Eye (tissue), 1 donor: ENCODE measurements around the gene LHX6.
A peak's percentile ranks its signal among the peaks of the same experiment; 100 is the strongest.

Experiments
- DNase-seq: peaks from one replicate; pipeline ENCODE4 v3.0.0-alpha.2; 2015

Gene LHX6

DNA sequence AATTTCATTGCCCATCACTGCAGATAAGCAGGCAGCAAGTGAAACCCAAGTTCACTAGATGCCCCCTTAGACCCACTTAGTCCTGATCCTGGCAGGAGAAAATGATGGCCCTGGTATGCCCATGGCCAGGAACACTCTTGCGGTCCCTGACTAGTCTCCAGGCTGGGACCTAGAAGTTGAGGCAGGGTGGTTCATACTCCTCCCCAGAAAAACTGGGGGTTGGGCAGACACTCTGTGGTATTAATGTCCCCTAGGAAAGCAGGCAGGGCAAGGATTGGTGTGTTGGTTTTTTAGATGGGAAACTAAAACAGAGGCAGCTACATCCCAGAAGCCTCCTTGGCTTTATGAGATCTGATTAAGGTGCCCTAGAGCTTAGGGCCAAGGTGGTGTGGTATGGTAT lies 13.1 kb downstream of the LHX6 start:
- no peak for DNase-seq

DNA sequence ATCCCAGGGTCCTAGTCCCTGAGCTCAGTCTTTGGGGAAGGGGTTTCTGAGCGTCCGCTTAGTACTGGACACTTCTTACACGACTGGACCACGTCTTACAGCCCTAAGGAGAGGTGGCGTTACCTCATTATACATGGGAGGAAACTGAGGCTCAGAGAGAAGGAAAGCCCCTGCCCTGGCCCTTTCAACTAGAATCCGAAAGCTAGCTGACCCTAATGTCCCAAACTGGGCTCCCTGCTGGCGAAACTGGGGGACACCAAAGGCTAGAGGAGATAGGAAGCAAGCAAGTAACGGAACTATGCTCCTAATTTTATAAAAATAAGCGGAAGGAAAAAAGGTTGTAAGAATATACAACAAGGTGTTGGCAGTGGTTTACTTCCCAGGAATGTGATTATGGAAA lies 14.2 kb downstream of the LHX6 start:
- no peak for DNase-seq

DNA sequence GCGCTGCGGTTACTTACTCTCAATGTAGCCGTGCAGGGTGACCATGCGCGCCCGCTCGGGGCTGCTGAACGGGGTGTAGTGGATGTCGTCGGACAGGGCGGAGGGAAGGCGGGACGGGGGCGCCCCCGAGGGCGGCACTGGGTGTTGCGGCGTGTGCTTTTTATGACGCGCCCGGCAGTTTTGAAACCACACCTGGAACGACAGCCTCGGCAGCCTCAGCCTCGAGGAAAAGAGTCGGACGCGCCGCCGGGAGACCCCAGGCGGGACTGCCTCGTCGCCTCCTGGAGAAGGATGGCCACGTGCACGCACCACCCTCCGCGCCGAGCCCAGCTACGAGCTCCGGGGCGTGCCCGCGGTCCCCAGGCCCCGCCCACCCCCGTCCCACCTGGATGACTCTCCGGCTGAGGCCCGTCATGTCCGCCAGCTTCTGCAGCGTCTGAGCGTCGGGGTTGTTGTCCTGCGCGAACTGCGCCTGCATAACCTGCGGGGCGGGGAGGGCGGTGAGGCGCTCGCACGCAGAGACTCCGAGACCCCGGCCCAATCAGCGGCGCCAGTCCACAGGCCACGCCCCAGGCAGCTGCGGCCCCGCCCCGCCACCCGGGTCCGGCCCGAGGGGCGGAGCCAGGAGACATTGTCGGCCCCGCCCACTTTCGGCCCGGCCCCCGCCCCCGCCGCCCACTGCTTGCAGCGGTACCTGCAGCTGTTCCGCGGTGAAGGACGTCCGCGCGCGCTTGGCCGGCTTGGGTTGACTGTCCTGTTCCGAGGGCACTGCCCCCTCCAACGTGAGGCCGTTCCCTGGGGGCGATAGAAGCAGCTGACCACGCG lies 15.0 kb downstream of the LHX6 start:
- DNase-seq: peak; percentile 86

DNA sequence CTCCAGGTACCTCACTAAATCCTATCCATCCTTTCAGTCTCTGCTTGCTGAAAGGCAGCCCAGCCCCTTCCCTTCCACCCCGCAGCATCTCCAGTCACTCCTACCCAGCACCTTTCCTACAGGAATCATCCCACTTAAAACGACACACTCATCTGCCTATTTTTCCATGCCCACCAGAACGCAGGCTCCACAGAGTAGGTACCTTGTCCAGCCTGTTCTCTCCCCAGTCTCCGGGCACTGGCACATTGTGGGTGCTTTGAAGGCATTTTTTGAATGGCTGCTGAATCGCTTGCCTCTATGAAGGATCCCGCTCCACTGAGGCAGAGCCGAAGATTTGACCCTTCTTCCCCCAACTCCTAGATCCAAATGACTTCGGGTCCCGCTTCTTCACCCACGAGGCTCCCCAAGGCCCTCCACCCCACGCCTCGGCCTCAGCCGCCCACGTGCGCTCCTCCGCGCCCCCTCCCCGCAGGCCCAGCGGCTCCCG lies 15.6 kb downstream of the LHX6 start:
- DNase-seq: no peak

DNA sequence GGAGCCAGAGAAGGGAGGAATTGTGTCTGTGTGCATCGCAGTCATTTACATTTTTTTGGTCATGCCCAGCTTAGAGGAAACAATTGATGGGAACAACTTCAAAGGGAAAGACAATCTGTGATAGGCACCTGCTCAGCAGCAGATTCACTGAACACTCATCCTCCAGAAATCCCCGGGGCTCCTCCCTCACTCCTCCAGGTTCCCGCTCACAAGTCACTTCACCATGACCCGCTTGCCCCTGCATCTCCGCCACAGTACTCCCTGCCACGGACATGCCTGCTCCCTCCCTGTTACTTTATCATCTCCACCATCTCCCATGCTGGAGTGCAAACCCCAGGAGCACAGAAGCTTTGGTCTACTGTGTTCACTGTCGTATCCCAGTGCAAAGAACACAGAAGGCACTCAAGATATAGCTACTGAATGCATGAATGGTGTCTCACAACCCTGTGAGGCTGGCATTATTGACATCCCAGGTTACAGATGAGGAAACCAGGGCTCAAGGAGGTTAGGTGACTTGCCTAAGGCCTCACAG lies 16.2 kb downstream of the LHX6 start:
- DNase-seq: no peak

DNA sequence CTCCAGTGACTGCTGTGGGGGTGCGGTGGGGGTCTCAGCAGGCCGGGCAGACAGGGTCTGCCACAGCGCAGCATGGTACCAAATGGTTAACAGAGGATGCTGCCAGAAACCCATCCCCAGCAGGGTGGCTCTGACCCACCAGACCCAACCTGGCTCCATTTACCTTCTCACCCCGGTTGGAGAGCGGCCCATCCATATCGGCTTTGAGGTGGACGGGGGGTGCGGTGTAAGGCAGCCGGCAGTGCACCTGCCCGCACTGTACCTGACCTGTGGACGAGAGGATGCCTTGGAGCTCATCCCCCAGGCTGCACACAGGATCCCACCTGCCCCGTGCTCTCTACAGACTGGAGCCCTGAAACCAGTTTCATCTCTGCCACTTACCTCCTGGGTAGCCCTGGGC lies 19.3 kb downstream of the LHX6 start:
- no peak for DNase-seq

DNA sequence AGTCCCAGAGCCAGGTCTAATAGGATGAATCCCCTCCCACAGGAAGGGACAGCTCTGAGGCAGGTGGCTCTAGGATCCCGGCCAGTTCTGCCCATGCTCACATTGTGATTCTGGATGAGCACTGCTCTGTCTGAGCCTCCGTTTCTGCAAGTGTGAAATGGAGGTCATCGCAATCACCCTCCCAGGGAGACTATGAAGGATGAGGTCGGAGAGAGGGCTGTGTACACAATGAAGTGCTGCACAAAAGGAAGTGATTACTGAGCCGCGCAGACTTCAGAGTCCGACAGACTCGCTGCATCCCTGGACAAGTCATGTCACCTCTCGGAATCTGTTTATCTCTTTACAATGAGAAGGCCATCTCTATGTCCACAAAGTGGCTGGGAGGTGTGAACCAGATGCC lies 21.7 kb downstream of the LHX6 start:
- no peak for DNase-seq

DNA sequence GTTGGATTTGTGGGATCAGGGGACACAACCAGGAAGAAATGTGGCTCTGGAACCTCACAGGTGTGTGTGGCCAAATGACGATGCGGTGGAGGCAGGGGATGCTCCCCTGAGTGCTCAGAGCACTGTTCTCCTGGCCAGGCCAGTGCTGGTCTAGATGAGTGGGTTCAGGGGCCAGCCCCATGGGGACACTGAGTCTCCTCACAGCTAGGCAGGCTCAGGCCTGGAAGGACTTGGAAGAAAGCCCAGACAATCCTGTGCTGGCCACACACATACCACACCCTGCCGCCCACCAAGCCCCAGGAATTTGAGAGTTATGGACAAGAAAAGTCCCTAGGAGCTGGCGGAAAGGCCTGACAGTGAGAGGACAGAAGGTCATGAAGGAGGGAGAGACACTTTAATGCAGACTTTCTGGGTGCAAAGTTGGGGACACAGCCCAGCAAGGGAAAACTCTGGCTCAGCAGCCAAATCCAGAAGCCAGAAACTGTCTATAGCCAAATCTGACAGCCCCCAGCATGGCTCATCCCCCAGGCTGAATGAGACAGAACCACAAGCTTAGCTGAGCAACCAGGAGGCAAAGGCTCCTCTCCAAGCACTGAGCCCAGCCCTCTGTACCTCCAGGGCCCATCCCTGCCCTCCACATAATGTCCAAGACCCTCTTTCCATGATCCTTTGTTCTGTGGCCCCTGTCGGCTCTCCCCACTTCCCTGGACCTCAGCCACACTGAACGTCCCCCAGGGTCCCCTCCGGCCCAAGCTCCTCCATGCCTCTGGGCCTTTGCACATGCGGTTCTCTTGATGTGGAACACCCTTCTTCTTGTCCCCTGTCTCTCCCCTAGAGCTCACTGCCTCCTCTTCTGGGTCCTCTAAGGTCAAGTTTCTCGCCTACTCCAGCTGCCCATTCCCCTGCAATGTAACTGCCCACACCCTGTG lies 22.4 kb downstream of the LHX6 start:
- peak; percentile 25 for DNase-seq

DNA sequence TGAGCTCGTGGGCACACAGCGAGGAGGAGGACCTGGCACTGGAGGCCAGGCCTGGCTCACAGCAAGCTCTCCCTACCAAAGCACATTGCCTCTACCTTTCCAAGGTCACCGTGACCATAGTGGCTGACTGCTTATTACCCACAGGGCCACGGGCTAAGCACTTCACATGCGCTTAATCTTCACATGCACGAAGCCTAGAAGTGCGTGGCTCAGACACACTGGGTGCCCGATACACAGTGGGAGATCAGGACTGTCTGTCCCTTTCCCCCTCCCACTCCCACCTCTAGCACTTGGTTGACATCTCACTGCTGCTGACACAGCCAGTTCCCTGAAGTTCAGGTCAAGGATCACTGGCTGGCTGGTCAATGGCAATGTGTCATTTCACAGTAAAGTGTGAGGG lies 23.6 kb downstream of the LHX6 start:
- DNase-seq: no peak

DNA sequence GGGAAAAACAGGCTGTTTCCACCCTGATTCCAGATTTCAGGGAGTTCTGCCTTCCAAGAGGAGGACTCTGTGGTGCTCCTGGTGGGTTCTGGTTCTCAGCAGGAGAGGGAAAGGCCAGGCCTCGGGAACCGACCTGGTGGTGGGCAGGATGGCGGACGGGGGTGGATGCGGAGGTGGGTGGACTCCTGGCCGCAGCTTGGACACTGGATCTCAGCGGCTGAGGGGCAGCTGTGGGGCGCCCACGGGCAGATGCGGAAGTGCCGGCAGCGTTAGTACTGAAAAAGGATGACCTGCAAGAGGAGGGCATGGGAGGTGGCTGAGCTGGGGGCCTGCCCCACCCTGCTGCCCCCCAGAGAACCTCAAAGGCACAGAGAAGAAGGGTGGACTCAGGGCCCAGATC lies 24.3 kb downstream of the LHX6 start:
- DNase-seq: no peak

DNA sequence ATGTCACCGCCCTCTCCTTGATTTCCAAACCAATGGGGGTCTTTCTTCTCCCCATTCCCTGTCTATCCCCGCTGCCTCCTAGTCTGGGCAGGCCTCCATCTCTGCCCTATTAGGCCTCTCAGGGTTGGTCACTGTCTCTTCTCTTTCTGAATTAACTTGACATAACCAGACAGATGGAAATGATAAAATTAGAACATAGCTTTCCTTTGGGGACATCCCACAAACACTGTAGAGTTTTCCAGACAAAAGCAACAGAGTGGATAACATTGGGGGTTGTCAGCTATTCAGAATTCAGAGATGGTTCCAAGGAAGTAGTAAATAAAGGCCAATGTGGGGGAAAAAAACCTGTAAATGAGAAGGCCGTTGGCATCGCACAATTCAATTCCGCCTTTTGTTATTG lies 24.7 kb downstream of the LHX6 start:
- peak; percentile 22 for DNase-seq

DNA sequence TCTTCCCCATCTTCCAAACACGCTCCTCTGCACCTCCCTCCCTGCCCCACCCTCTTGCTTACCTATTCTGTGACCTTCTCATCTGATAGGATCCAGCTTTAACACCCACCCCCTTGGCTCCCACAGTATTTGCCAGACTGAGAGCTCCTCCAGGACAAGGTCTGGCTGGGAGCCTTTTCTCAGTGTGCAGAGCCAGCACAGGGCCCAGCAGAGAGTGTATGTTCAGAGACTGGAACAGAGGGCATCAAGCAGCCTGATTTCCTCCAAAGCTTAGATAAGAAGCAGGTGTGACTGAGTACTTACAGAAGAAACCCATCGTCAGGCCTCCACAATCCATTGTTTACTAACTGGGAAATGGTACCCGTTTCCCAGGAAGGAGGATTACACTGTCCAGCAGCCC lies 26.6 kb downstream of the LHX6 start:
- no peak for DNase-seq

DNA sequence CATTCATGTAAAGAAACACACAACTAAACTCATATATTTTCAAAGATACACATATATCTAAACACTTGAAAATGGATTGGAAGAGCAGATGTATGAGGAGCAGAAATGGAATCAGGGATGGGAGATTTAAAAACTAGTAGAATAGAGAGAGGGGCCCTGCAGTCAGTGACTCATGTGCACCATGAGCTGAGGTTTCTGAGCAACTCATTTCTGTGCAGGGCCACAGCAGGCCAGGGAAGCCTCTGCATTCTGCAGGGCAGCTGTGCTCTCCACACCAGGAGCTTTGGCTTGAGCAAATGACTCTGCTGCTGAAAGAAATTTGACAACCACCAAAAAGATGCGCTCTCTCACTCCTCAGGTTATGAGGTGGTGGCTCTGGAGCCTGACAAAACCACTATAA lies 27.1 kb downstream of the LHX6 start:
- DNase-seq: no peak

DNA sequence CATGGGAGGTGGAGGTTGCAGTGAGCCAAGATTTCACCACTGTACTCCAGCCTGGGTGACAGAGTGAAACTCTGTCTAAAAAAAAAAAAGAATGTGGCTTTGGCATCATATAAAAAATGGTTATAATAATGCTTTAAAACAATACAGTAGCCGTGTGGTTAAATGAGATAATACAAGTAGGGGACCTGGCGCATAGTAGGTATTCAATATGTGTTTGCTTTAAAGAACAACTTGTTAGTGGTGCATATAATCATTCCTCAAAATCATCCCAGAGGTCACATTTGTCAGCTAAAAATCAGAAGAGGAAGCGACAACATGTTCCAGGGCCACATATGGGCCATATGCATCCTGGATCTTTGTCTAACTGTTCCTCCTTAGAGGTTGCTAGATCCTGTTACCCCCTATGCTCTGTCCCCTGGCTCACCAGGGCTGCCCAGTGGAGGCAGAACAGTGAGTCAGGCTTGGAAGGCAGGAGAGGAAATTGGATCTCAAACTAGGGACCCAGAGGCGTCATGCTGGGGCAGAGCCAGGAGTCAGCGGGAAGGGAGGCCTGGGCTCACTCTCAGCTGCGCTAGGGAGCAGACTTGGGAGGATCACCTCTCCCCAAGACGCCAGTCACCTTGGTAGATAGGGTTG lies 27.7 kb downstream of the LHX6 start:
- no peak for DNase-seq

DNA sequence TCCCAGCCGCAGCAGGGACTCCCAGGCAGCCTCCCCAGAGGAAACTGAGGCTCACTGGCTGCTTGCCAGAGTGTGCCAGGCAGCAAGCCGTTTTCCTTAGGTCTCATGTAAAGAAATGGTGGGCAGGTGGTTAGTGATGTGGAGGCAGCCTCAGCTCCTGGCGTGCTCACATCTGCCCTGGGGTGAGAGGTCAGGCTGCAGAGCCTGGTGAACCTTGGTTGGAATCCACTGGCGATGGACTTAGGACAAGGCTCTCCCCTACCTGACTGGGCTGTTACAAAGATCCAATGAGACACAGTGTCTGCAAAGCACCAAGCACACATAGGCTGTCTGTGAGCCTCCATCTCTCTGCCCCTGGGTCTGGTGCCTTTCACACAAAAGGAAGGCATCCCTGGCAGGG lies 30.9 kb downstream of the LHX6 start:
- DNase-seq: peak; percentile 12

DNA sequence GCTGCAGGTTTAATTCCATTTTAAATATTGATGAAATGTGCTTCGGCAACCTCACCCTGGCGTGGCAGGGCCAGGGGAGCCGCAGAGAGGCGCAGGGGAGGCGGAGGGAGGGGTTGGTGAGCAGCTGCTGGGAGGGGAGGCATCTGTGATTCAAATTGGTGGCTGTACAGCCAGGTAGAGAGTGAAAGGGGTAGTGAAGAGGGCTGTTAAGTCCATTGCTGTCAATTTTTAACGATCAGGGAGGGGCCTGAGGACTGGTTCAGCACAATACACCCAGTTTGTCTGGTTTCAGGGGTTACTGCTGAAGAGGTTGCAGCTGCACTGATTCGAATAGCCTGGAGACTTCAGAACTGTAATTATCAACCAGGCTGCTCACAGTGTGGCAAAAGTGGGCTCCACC lies 31.3 kb downstream of the LHX6 start:
- peak; percentile 40 for DNase-seq

DNA sequence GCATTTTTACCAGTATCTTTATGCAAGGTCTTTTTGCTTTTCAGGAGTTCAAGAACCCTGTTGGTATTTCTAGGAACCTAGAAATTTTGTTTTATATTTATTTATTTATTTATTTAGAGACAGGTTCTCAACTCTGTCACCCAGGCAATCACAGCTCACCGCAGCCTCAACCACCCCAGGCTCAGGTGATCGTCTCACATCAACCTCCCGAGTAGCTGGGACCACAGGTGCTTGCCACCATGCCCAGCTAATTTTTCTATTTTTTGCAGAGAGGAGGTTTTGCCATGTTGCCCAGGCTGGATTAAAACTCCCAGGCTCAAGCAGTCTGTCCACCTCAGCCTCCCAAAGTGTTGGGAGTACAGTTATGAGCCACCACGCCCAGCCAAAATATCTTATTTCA lies 32.9 kb downstream of the LHX6 start:
- no peak for DNase-seq

DNA sequence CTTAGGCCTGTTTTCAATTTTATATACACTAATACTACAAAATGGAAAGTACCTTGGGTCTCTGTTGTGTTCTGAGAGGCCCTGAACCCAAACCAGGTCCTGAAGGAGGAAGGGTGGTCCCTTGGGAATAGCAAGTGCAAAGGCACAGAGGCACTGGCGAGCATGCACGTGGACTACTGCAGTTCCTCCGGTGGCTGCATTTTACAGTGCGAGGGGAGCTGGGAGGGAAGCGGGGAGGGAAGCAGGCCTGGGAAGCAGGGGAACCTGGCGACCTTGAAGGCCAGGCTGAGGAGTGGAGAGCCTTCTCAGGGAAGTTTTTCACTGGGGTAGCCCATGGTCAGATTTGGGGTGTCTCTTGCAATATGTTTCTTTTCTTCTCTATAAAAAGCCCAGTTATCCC lies 35.1 kb downstream of the LHX6 start:
- DNase-seq: no peak

DNA sequence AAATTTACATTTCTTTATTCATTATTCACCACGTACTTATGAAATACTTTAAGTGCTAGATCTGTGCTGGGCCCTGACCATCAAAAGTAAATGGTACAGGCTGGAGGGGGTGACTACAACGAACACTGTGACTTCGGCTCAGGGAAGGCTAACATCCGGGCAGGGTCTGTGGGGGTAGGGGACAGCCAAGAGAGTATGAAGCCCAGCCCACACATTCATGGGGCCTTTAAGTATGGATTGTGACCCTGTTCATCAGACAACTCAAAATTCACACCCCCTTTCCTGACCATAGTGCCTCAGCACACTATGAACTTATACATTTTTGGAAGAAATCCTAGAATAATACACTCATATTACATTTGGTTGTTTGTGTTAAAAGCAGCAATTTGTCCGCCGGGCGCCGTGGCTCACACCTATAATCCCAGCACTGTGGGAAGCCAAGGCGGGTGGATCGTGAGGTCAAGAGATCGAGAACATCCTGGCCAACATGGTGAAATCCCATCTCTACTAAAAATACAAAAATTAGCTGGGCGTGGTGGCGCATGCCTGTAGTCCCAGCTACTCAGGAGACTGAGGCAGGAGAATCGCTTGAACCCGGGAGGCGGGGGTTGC lies 35.7 kb downstream of the LHX6 start:
- no peak for DNase-seq

DNA sequence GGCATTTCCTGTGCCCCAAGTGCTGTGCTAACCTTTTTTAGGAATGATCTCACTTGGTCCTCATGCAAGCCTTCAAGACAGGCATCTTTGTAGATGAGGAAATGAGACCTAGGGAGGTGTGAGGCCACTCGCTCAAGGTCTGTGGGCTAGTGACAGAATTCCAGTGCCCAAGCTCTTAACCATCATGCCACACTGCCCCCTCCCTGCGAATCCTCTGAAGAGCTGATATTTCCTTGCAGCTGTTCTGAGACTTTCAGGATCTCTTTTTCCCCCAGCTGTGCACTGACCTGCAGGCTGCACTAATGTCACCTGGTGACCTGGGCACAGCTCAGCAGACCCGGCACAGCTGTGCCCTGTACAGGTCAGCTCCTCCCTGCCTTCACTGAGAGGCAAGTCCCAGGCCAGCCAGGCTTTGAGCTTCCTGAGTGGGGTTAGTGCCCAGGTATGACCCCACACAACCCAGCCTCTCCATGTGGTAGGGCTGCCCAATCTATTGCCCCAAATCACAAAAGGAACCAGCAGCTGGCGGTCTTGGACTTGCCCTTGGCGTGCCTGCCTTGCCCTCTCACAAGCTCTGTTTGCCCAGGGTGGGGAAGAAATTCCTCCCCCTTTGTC lies 36.4 kb downstream of the LHX6 start:
- no peak for DNase-seq

DNA sequence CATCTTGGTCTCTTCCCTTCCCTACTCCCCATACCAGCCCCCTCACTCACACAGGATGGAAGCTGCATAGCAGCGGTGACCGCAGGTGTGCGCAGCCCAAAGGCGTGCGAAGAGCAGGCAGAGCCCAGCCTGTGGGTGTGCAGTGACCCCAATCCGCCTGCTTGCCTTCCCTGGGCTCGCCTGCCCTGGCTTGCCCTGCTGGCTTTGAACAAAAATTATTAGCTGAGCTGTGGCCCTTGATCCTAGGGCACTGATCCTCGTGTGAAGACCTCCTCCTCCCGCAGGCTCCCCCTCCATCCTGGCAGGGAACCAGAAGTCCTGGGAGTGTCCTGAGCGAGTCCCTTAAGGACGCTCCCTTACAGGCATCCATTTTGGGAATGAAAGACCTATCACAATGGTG lies 37.2 kb downstream of the LHX6 start:
- no peak for DNase-seq
